K562 treated with DMSO at 1 percent for 24 hours (cell line): ENCODE measurements around the gene DEFB129. TPM values are rescaled to one million over a fixed set of nuclear protein-coding genes. Genes with fewer than 3 reads are reported as not detected.

Source experiments
- total RNA-seq: library from RNA; unstranded; fragments of 300-600 nt; gene quantifications from 2 replicates; pipeline ENCODE4 v1.2.3, GENCODE V29; 2022; ENCODE audit warnings: low read depth; ENCODE audit not compliant: insufficient read depth

DEFB129 gene, protein sequence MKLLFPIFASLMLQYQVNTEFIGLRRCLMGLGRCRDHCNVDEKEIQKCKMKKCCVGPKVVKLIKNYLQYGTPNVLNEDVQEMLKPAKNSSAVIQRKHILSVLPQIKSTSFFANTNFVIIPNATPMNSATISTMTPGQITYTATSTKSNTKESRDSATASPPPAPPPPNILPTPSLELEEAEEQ
- total RNA-seq: not detected in 2 replicates

DNA sequence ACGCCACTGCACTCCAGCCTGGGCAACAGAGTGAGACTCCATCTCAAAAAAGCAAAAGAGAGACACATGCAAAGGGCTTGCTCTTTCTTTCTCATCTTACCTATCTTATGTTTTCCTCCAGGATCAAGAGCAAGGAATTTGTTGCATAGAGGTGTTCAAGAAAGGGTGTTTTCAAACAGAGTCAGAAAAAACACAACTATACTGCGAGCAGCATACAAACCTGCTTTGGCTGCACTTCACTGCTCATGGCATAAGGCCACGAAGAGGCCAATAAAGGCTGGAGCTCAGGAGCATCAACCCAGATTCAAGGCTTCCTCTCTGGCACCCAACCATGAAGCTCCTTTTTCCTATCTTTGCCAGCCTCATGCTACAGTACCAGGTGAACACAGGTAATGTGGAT, at the start of gene DEFB129:
Gene DEFB129, plus strand, starts transcription at position 301 of the 400 bp plus-strand sequence. Its CDS starts 31 bp downstream, at position 332.

DNA sequence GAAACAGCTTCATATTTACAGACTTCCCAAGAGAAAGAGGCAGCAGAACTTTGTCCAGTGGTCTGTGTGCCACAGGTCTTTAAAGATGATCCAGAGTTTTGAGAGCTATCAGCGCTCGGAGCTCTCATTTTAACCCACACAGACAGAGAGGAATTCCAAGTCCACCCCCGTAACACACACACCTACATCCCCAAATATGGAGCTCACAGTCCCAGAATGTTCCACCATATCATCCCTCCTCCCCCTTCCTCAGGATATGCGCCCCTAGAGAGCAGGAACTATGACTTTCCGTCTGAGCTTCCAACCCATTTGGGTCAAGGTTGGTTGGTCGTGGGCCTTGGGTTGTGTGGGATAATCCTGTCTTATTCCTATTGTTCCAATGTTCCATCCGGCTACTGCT, 37.4 kb upstream of the DEFB129 start, which contains the start of gene DEFB128:
Gene DEFB128, minus strand, starts transcription at position 101 of the 400 bp plus-strand sequence. Its CDS starts 88 bp downstream, at position 13.

DNA sequence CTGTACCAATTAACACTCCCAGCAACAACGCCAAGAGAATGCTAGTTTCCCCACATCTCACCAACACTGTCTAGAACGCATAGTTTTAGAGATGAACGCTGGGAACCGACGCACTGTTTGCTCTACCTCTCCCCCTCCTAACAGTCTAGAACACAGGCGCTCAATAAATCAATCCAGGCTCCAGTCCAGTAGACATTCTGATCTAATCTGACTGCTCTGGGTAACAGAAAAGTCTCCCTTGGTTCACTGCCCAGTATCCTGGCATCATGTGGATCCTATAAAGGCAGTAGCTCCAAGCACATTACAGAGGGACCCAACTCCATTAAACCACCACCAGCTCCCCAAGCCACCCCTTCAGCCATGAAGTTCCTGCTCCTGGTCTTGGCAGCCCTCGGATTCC, 30.4 kb downstream of the DEFB129 start, which contains the start of gene DEFB132:
Gene DEFB132, plus strand, starts transcription at position 306 of the 400 bp plus-strand sequence. Its CDS starts 55 bp downstream, at position 361.

Other genes starting within 250 kb of the DEFB129 start
- not detected in 2 replicates for gene DEFB125, start 139.6 kb upstream of the DEFB129 start, total RNA-seq
- not detected in 2 replicates for gene DEFB126, start 84.7 kb upstream of the DEFB129 start, total RNA-seq
- not detected in 2 replicates for gene DEFB127, start 69.8 kb upstream of the DEFB129 start, total RNA-seq
- gene DEFB128, start 37.5 kb upstream of the DEFB129 start, total RNA-seq: not detected in 2 replicates
- gene DEFB132, start 30.5 kb downstream of the DEFB129 start, total RNA-seq: not detected in 2 replicates
- gene C20orf96, start 63.5 kb downstream of the DEFB129 start, total RNA-seq: 3.5 and 4.7 TPM in 2 replicates
- 29.1 and 33.2 TPM in 2 replicates for gene ZCCHC3, start 70.3 kb downstream of the DEFB129 start, total RNA-seq
- 23.9 and 25.0 TPM in 2 replicates for gene SOX12, start 98.3 kb downstream of the DEFB129 start, total RNA-seq
- 33.3 and 36.0 TPM in 2 replicates for gene NRSN2, start 119.9 kb downstream of the DEFB129 start, total RNA-seq
- 306 and 374 TPM in 2 replicates for gene TRIB3, start 153.5 kb downstream of the DEFB129 start, total RNA-seq
- 133 and 157 TPM in 2 replicates for gene RBCK1, start 181.0 kb downstream of the DEFB129 start, total RNA-seq
- gene TBC1D20, start 235.3 kb downstream of the DEFB129 start, total RNA-seq: 22.1 and 27.5 TPM in 2 replicates